Caco-2 (cell line): ENCODE results near the gene PAQR7. TPM values are rescaled to one million over a fixed set of nuclear protein-coding genes. Genes with fewer than 3 reads are reported as not detected.

Experiments used
- BruUV-seq: library from RNA; stranded (reverse); fragments of 400-500 nt; replicated peaks from 2 replicates; lab custom pipeline; 2021; lab: Mats Ljungman, UMichigan
- CTCF ChIA-PET: fragments of 300-600 bp; sonication (Branson Sonifier 250); formaldehyde crosslinking; loops from one replicate; lab custom pipeline; 2022; ENCODE audit warnings: antibody characterized with exemption; lab: Charles Lee
- POLR2A ChIA-PET: fragments of 300-600 bp; sonication (Branson Sonifier 250); formaldehyde crosslinking; loops from one replicate; lab custom pipeline; 2022; ENCODE audit warnings: antibody characterized with exemption; lab: Charles Lee
- DNase-seq, 2 experiments: peaks; one replicate each; pipeline versions ENCODE4 v3.0.0 to v3.0.0-alpha.2; 2020 to 2022
- H3K27me3 ChIP-seq: replicated peaks from 2 replicates; pipeline ENCODE4 v1.6.0; 2011; ENCODE audit warnings: low read length; ENCODE audit not compliant: control insufficient read depth, insufficient read depth
- H3K36me3 ChIP-seq: 2 replicates; pipeline ENCODE4 v1.5.1; 2011; ENCODE audit warnings: low read length; ENCODE audit not compliant: control insufficient read depth, insufficient read depth
- H3K4me1 ChIP-seq: fragments of 250-450 bp; sonication (Bioruptor Pico); 2 replicates; pipeline ENCODE4 v1.5.1; 2020; ENCODE audit warnings: mild to moderate bottlenecking
- H3K4me3 ChIP-seq: 2 replicates; pipeline ENCODE4 v1.5.1; 2011; ENCODE audit warnings: low read depth, mild to moderate bottlenecking, control low read depth, low read length
- H3K9me3 ChIP-seq: fragments of 250-450 bp; sonication (Bioruptor Pico); 2 replicates; pipeline ENCODE4 v1.5.1; 2020; ENCODE audit warnings: mild to moderate bottlenecking, moderate library complexity
- H3K27ac Mint-ChIP-seq: one replicate; pipeline ENCODE4 v1.8.0; 2022; ENCODE audit warnings: mixed read lengths; ENCODE audit not compliant: unreplicated experiment
- H3K27me3 Mint-ChIP-seq: one replicate; pipeline ENCODE4 v1.8.0; 2022; ENCODE audit warnings: mixed read lengths; ENCODE audit not compliant: insufficient read depth, unreplicated experiment
- H3K36me3 Mint-ChIP-seq: one replicate; pipeline ENCODE4 v1.8.0; 2022; ENCODE audit warnings: mild to moderate bottlenecking, mixed read lengths; ENCODE audit not compliant: insufficient read depth, unreplicated experiment
- H3K4me1 Mint-ChIP-seq: one replicate; pipeline ENCODE4 v1.8.0; 2022; ENCODE audit warnings: low read depth, mixed read lengths; ENCODE audit not compliant: unreplicated experiment
- H3K4me3 Mint-ChIP-seq: one replicate; pipeline ENCODE4 v1.8.0; 2022; ENCODE audit warnings: mild to moderate bottlenecking, moderate library complexity, mixed read lengths; ENCODE audit not compliant: unreplicated experiment
- H3K9me3 Mint-ChIP-seq: one replicate; pipeline ENCODE4 v1.8.0; 2022; ENCODE audit warnings: mixed read lengths; ENCODE audit not compliant: unreplicated experiment
- CTCF ChIP-seq, 2 experiments: fragments of 200-600 bp in 1 of 2; IDR thresholded peaks; 1 replicate in 1 of 2; 2 replicates in 1 of 2; pipeline versions ENCODE4 v1.5.1 to v1.8.0; 2011 to 2022; ENCODE audit warnings: antibody characterized with exemption in 1 of 2, control low read depth in 1 of 2, inconsistent platforms in 1 of 2, low read depth in 1 of 2, low read length in 1 of 2, mild to moderate bottlenecking in 1 of 2, moderate library complexity in 1 of 2; ENCODE audit not compliant: insufficient read depth in 1 of 2, severe bottlenecking in 1 of 2, unreplicated experiment in 1 of 2
- intact Hi-C: fragments of 100-400 bp; cut with micrococcal nuclease; formaldehyde crosslinking; loops from one replicate; pipeline ENCODE4 v1.10.0; 2022; ENCODE audit not compliant: unreplicated experiment
- total RNA-seq: library from RNA; stranded (reverse); gene quantifications from 2 replicates; pipeline ENCODE4 v1.2.3, GENCODE V29; 2022

The PAQR7 gene
- total RNA-seq, 1 experiment from 2014 or later, result 22.3 TPM

- Mint-ChIP-seq H3K36me3 (no peaks in the 10 kb centered on the region), H3K4me3 (no peak overlapping the region), H3K27ac (no peak overlapping the region), H3K9me3 (no peaks in the 10 kb centered on the region), H3K4me1 (peaks cover under 1% of the 10 kb centered on the region), H3K27me3 (no peaks in the 10 kb centered on the region)
- H3K27me3 ChIP-seq, result no peaks in the 10 kb centered on the region
- ChIA-PET POLR2A (no interaction called here), CTCF (no interaction called here)
- H3K9me3 ChIP-seq, result no peaks in the 10 kb centered on the region
- H3K4me1 ChIP-seq, result no peaks in the 10 kb centered on the region; the same call in 1 of the 2 replicates
- intact Hi-C loops, result no loop called here
- H3K4me3 ChIP-seq, result no peak overlapping the region
- no peak for DNase-seq
- no peak for TF ChIP-seq CTCF (IDR thresholded peaks at IDR 0.05; ENCODE audit: insufficient read depth in 1 of 2, low read depth in 1 of 2, low read length in 1 of 2, severe bottlenecking in 1 of 2, unreplicated experiment in 1 of 2)
- no peaks in the 10 kb centered on the region for H3K36me3 ChIP-seq
- no TSS peak for BruUV-seq
Measured at GRCh38 chr1:25916460-25916859, 41.0 kb upstream of the PAQR7 start.

- CTCF ChIA-PET, result no interaction called here
- peaks cover 10% of the 10 kb centered on the region for H3K4me1 Mint-ChIP-seq
- BruUV-seq, result no TSS peak
- Histone ChIP-seq H3K4me1 (no peaks in the 10 kb centered on the region; the same call in 1 of the 2 replicates), H3K9me3 (no peaks in the 10 kb centered on the region), H3K36me3 (no peaks in the 10 kb centered on the region), H3K4me3 (no peak overlapping the region), H3K27me3 (no peaks in the 10 kb centered on the region)
- H3K36me3 Mint-ChIP-seq, result no peaks in the 10 kb centered on the region
- POLR2A ChIA-PET, result interaction anchor here (0.7 kb wide), 1 partner anchor 12 kb away, joined by 3 read pairs; no protein-coding TSS in a partner anchor
- no peaks in the 10 kb centered on the region for H3K9me3 Mint-ChIP-seq
- intact Hi-C loops, result no loop called here
- no peak for TF ChIP-seq CTCF (IDR thresholded peaks at IDR 0.05; ENCODE audit: insufficient read depth in 1 of 2, low read depth in 1 of 2, low read length in 1 of 2, severe bottlenecking in 1 of 2, unreplicated experiment in 1 of 2)
- no peak for DNase-seq
- H3K4me3 Mint-ChIP-seq, result no peak overlapping the region
- no peaks in the 10 kb centered on the region for H3K27me3 Mint-ChIP-seq
- H3K27ac Mint-ChIP-seq, result no peak overlapping the region
Measured at GRCh38 chr1:25914074-25914995, 38.8 kb upstream of the PAQR7 start.

- H3K9me3 ChIP-seq, result no peaks in the 10 kb centered on the region
- H3K4me1 Mint-ChIP-seq, result peaks cover 10% of the 10 kb centered on the region
- H3K27me3 ChIP-seq, result no peaks in the 10 kb centered on the region
- H3K4me3 Mint-ChIP-seq, result no peak overlapping the region
- no peaks in the 10 kb centered on the region for H3K36me3 Mint-ChIP-seq
- DNase-seq, result no peak
- H3K9me3 Mint-ChIP-seq, result no peaks in the 10 kb centered on the region
- no peak for TF ChIP-seq CTCF (IDR thresholded peaks at IDR 0.05; ENCODE audit: insufficient read depth in 1 of 2, low read depth in 1 of 2, low read length in 1 of 2, severe bottlenecking in 1 of 2, unreplicated experiment in 1 of 2)
- H3K36me3 ChIP-seq, result no peaks in the 10 kb centered on the region
- intact Hi-C loops, result no loop called here
- POLR2A ChIA-PET, result no interaction called here
- CTCF ChIA-PET, result no interaction called here
- H3K4me1 ChIP-seq, result no peaks in the 10 kb centered on the region; the same call in 1 of the 2 replicates
- no peak overlapping the region for H3K27ac Mint-ChIP-seq
- BruUV-seq, result no TSS peak
- no peaks in the 10 kb centered on the region for H3K27me3 Mint-ChIP-seq
- H3K4me3 ChIP-seq, result no peak overlapping the region
Measured at GRCh38 chr1:25913206-25913605, 37.7 kb upstream of the PAQR7 start.
